ENCODE measurements around the gene NTRK1.

The NTRK1 gene

GRCh38 chr1:156860628-156861423 lies at the start of gene NTRK1:
NTRK1 (plus strand) TSS chr1:156860865; CDS start chr1:156860935, 70 bp downstream.
- DNase-seq (ENCODE audit: low read depth, low spot score): no peak
- peak within 1 kb of the TSS; percentile 39 for H3K4me3 ChIP-seq (ENCODE audit: insufficient read length, low read depth)
- H3K9ac ChIP-seq (ENCODE audit: insufficient read length, low read depth): peak within 1 kb of the TSS; percentile 80
- H3K27me3 ChIP-seq (ENCODE audit: insufficient read depth, insufficient read length): peaks cover 82% of the 10 kb centered on the region
- H3K4me1 ChIP-seq (ENCODE audit: insufficient read depth, insufficient read length): peaks cover 25% of the 10 kb centered on the region
- TF ChIP-seq YY1 (IDR thresholded peaks at IDR 0.05; ENCODE audit: insufficient read depth, insufficient read length) (no peak), ZNF274 (IDR thresholded peaks at IDR 0.05; ENCODE audit: low read depth, low read length) (no peak), SUZ12 (IDR thresholded peaks at IDR 0.05; ENCODE audit: extremely low read depth, insufficient read depth, insufficient read length) (no peak)
- H3K9me3 ChIP-seq (ENCODE audit: insufficient read depth, low read length): no peaks in the 10 kb centered on the region
- H3K36me3 ChIP-seq (ENCODE audit: insufficient read depth, insufficient read length, low read length): no peaks in the 10 kb centered on the region

- no peak for TF ChIP-seq ZNF274 (IDR thresholded peaks at IDR 0.05; ENCODE audit: low read depth, low read length)
- no peak for TF ChIP-seq YY1 (IDR thresholded peaks at IDR 0.05; ENCODE audit: insufficient read depth, insufficient read length)
- TF ChIP-seq SUZ12 (IDR thresholded peaks at IDR 0.05; ENCODE audit: extremely low read depth, insufficient read depth, insufficient read length): no peak
Observed at GRCh38 chr1:156811168-156811567, 49.5 kb upstream of the NTRK1 start.

GRCh38 chr1:156812293-156812990 lies 48.2 kb upstream of the NTRK1 start:
- Histone ChIP-seq H3K4me3 (ENCODE audit: insufficient read length, low read depth) (no peak overlapping the region), H3K9ac (ENCODE audit: insufficient read length, low read depth) (peak overlapping the region; percentile 68), H3K36me3 (ENCODE audit: insufficient read depth, insufficient read length, low read length) (peaks cover 5% of the 10 kb centered on the region), H3K9me3 (ENCODE audit: insufficient read depth, low read length) (no peaks in the 10 kb centered on the region), H3K27me3 (ENCODE audit: insufficient read depth, insufficient read length) (peaks cover 23% of the 10 kb centered on the region), H3K4me1 (ENCODE audit: insufficient read depth, insufficient read length) (peaks cover 49% of the 10 kb centered on the region)
- DNase-seq (ENCODE audit: low read depth, low spot score): no peak
- no peak for TF ChIP-seq YY1 (IDR thresholded peaks at IDR 0.05; ENCODE audit: insufficient read depth, insufficient read length)
- TF ChIP-seq ZNF274 (IDR thresholded peaks at IDR 0.05; ENCODE audit: low read depth, low read length): no peak
- no peak for TF ChIP-seq SUZ12 (IDR thresholded peaks at IDR 0.05; ENCODE audit: extremely low read depth, insufficient read depth, insufficient read length)

More at GRCh38 chr1:156811168-156811567, 49.5 kb upstream of the NTRK1 start:
- Histone ChIP-seq H3K4me3 (ENCODE audit: insufficient read length, low read depth) (no peak overlapping the region), H3K9me3 (ENCODE audit: insufficient read depth, low read length) (no peaks in the 10 kb centered on the region), H3K36me3 (ENCODE audit: insufficient read depth, insufficient read length, low read length) (peaks cover 17% of the 10 kb centered on the region), H3K9ac (ENCODE audit: insufficient read length, low read depth) (peak overlapping the region; percentile 27), H3K4me1 (ENCODE audit: insufficient read depth, insufficient read length) (peaks cover 43% of the 10 kb centered on the region), H3K27me3 (ENCODE audit: insufficient read depth, insufficient read length) (peaks cover 23% of the 10 kb centered on the region)
- DNase-seq (ENCODE audit: low read depth, low spot score): no peak

GRCh38 chr1:156813298-156813697 lies 47.4 kb upstream of the NTRK1 start:
- H3K4me1 ChIP-seq (ENCODE audit: insufficient read depth, insufficient read length): peaks cover 49% of the 10 kb centered on the region
- no peak for TF ChIP-seq SUZ12 (IDR thresholded peaks at IDR 0.05; ENCODE audit: extremely low read depth, insufficient read depth, insufficient read length)
- TF ChIP-seq YY1 (IDR thresholded peaks at IDR 0.05; ENCODE audit: insufficient read depth, insufficient read length): no peak
- TF ChIP-seq ZNF274 (IDR thresholded peaks at IDR 0.05; ENCODE audit: low read depth, low read length): no peak
- peak overlapping the region; percentile 54 for H3K4me3 ChIP-seq (ENCODE audit: insufficient read length, low read depth)

GRCh38 chr1:156813750-156814570 lies 46.7 kb upstream of the NTRK1 start:
- peaks cover 23% of the 10 kb centered on the region for H3K27me3 ChIP-seq (ENCODE audit: insufficient read depth, insufficient read length)
- no peaks in the 10 kb centered on the region for H3K9me3 ChIP-seq (ENCODE audit: insufficient read depth, low read length)
- H3K4me1 ChIP-seq (ENCODE audit: insufficient read depth, insufficient read length): peaks cover 47% of the 10 kb centered on the region
- peak overlapping the region; percentile 54 for H3K4me3 ChIP-seq (ENCODE audit: insufficient read length, low read depth)
- H3K9ac ChIP-seq (ENCODE audit: insufficient read length, low read depth): peak overlapping the region; percentile 68
- TF ChIP-seq YY1 (IDR thresholded peaks at IDR 0.05; ENCODE audit: insufficient read depth, insufficient read length): no peak
- no peak for TF ChIP-seq SUZ12 (IDR thresholded peaks at IDR 0.05; ENCODE audit: extremely low read depth, insufficient read depth, insufficient read length)
- TF ChIP-seq ZNF274 (IDR thresholded peaks at IDR 0.05; ENCODE audit: low read depth, low read length): no peak
- peak; percentile 72 for DNase-seq (ENCODE audit: low read depth, low spot score)
- H3K36me3 ChIP-seq (ENCODE audit: insufficient read depth, insufficient read length, low read length): no peaks in the 10 kb centered on the region

More at GRCh38 chr1:156813298-156813697, 47.4 kb upstream of the NTRK1 start:
- no peak for DNase-seq (ENCODE audit: low read depth, low spot score)
- Histone ChIP-seq H3K9me3 (ENCODE audit: insufficient read depth, low read length) (no peaks in the 10 kb centered on the region), H3K27me3 (ENCODE audit: insufficient read depth, insufficient read length) (peaks cover 23% of the 10 kb centered on the region), H3K9ac (ENCODE audit: insufficient read length, low read depth) (peak overlapping the region; percentile 68), H3K36me3 (ENCODE audit: insufficient read depth, insufficient read length, low read length) (peaks cover 4% of the 10 kb centered on the region)

GRCh38 chr1:156814571-156815260 lies 45.9 kb upstream of the NTRK1 start:
- TF ChIP-seq YY1 (IDR thresholded peaks at IDR 0.05; ENCODE audit: insufficient read depth, insufficient read length): no peak
- TF ChIP-seq ZNF274 (IDR thresholded peaks at IDR 0.05; ENCODE audit: low read depth, low read length): no peak
- TF ChIP-seq SUZ12 (IDR thresholded peaks at IDR 0.05; ENCODE audit: extremely low read depth, insufficient read depth, insufficient read length): no peak
- H3K9ac ChIP-seq (ENCODE audit: insufficient read length, low read depth): peak overlapping the region; percentile 68
- H3K27me3 ChIP-seq (ENCODE audit: insufficient read depth, insufficient read length): peaks cover 23% of the 10 kb centered on the region
- H3K4me1 ChIP-seq (ENCODE audit: insufficient read depth, insufficient read length): peaks cover 41% of the 10 kb centered on the region
- no peak for DNase-seq (ENCODE audit: low read depth, low spot score)
- H3K9me3 ChIP-seq (ENCODE audit: insufficient read depth, low read length): no peaks in the 10 kb centered on the region
- no peak overlapping the region for H3K4me3 ChIP-seq (ENCODE audit: insufficient read length, low read depth)
- H3K36me3 ChIP-seq (ENCODE audit: insufficient read depth, insufficient read length, low read length): no peaks in the 10 kb centered on the region

All from NT2/D1 (cell line).